Neuronal stem cell (in vitro differentiated cells): ENCODE data around the gene CAMK1D.

Source experiments
- DNase-seq: peaks from one replicate; pipeline ENCODE4 v3.0.0-alpha.2; 2013; ENCODE audit warnings: low spot score
- H2AFZ ChIP-seq: one replicate; pipeline ENCODE4 v1.6.1; 2013; ENCODE audit warnings: mild to moderate bottlenecking, low read length, inconsistent platforms
- H2AK5ac ChIP-seq: 2 replicates; pipeline ENCODE4 v1.6.1; 2013; ENCODE audit warnings: low read depth, mild to moderate bottlenecking, inconsistent platforms, low read length, moderate library complexity, mixed read lengths
- H2BK120ac ChIP-seq: 2 replicates; pipeline ENCODE4 v1.6.1; 2013; ENCODE audit warnings: low read depth, mild to moderate bottlenecking, inconsistent platforms, low read length, moderate library complexity, mixed read lengths
- H2BK12ac ChIP-seq: one replicate; pipeline ENCODE4 v1.6.1; 2013; ENCODE audit warnings: low read length, inconsistent platforms
- H2BK15ac ChIP-seq: 2 replicates; pipeline ENCODE4 v1.6.1; 2013; ENCODE audit warnings: mild to moderate bottlenecking, low read length, inconsistent platforms, mixed read lengths
- H2BK5ac ChIP-seq: one replicate; pipeline ENCODE4 v1.6.1; 2013; ENCODE audit warnings: inconsistent platforms, mild to moderate bottlenecking, low read length, moderate library complexity
- H3K14ac ChIP-seq: one replicate; pipeline ENCODE4 v1.6.1; 2013; ENCODE audit warnings: low read length, inconsistent platforms
- H3K18ac ChIP-seq: 2 replicates; pipeline ENCODE4 v1.6.1; 2013; ENCODE audit warnings: low read length, inconsistent platforms
- H3K23ac ChIP-seq: 2 replicates; pipeline ENCODE4 v1.6.1; 2013; ENCODE audit warnings: low read depth, mild to moderate bottlenecking, mixed read lengths, low read length, inconsistent platforms; ENCODE audit not compliant: poor library complexity
- H3K27ac ChIP-seq: replicated peaks from 3 replicates; pipeline ENCODE4 v1.5.1; 2013; ENCODE audit warnings: low read length, inconsistent platforms
- H3K27me3 ChIP-seq, 3 experiments: 2 replicates each; pipeline ENCODE4 v1.6.1; 2013; ENCODE audit warnings: low read length in 3 of 3, mild to moderate bottlenecking in 2 of 3, inconsistent platforms in 1 of 3, low read depth in 1 of 3, mixed read lengths in 1 of 3, moderate library complexity in 1 of 3; ENCODE audit not compliant: control insufficient read depth in 3 of 3, insufficient read depth in 3 of 3
- H3K36me3 ChIP-seq, 2 donors: replicated peaks in 1 of 2; 2 replicates each; pipeline ENCODE4 v1.6.1; 2013; ENCODE audit warnings: low read length in 2 of 2; ENCODE audit not compliant: control insufficient read depth in 2 of 2, insufficient read depth in 2 of 2
- H3K4ac ChIP-seq: 2 replicates; pipeline ENCODE4 v1.6.1; 2013; ENCODE audit warnings: inconsistent platforms, mild to moderate bottlenecking, low read length, moderate library complexity
- H3K4me1 ChIP-seq, 2 donors: 1 replicate in 1 of 2; 2 replicates in 1 of 2; pipeline ENCODE4 v1.6.1; 2013; ENCODE audit warnings: low read length in 2 of 2, low read depth in 1 of 2; ENCODE audit not compliant: control insufficient read depth in 2 of 2, insufficient read depth in 1 of 2
- H3K4me2 ChIP-seq: one replicate; pipeline ENCODE4 v1.6.1; 2013; ENCODE audit warnings: mild to moderate bottlenecking, low read length, inconsistent platforms; ENCODE audit not compliant: insufficient read depth, poor library complexity, severe bottlenecking
- H3K4me3 ChIP-seq, 2 donors: 2 replicates each; pipeline ENCODE4 v1.5.1; 2013; ENCODE audit warnings: low read length in 2 of 2, mild to moderate bottlenecking in 2 of 2, inconsistent platforms in 1 of 2, moderate library complexity in 1 of 2
- H3K79me1 ChIP-seq: one replicate; pipeline ENCODE4 v1.6.1; 2013; ENCODE audit warnings: low read depth, mild to moderate bottlenecking, inconsistent platforms, low read length, moderate library complexity
- H3K9ac ChIP-seq: one replicate; pipeline ENCODE4 v1.6.1; 2013; ENCODE audit warnings: mild to moderate bottlenecking, low read depth, low read length, inconsistent platforms; ENCODE audit not compliant: poor library complexity
- H3K9me3 ChIP-seq, 2 donors: replicated peaks in 1 of 2; 2 replicates each; pipeline versions ENCODE3 to v1.6.1; 2013; ENCODE audit warnings: low read length in 2 of 2, mild to moderate bottlenecking in 2 of 2, inconsistent platforms in 1 of 2, low read depth in 1 of 2, mixed read lengths in 1 of 2, moderate library complexity in 1 of 2; ENCODE audit not compliant: control insufficient read depth in 2 of 2, insufficient read depth in 1 of 2
- H4K8ac ChIP-seq: one replicate; pipeline ENCODE4 v1.6.1; 2013; ENCODE audit warnings: low read depth, mild to moderate bottlenecking, inconsistent platforms, low read length, moderate library complexity
- H4K91ac ChIP-seq: one replicate; pipeline ENCODE4 v1.6.1; 2013; ENCODE audit warnings: low read length, low read depth, mild to moderate bottlenecking, inconsistent platforms; ENCODE audit not compliant: poor library complexity
- WGBS, 2 donors: extraction: QIAGEN DNeasy Blood & Tissue Kit; methylation state at CpG; one replicate each; pipeline ENCODE4 v1.1.7; 2013; ENCODE audit warnings: missing lambda C conversion rate in 2 of 2, mixed read lengths in 1 of 2; ENCODE audit not compliant: insufficient read length in 2 of 2, insufficient replicate concordance in 1 of 2; ENCODE audit errors: extremely low coverage in 2 of 2; 5-methylcytosine and 5-hydroxymethylcytosine counted together

The CAMK1D gene

GRCh38 chr10:12561307-12561706, 212.0 kb downstream of the CAMK1D start:
- no peak overlapping the region for H2AK5ac ChIP-seq
- H3K4ac ChIP-seq: no peak overlapping the region
- no peak overlapping the region for H3K18ac ChIP-seq
- H4K91ac ChIP-seq: no peak overlapping the region
- H4K8ac ChIP-seq: no peak overlapping the region
- no peak overlapping the region for H2BK12ac ChIP-seq
- no peak overlapping the region for H3K14ac ChIP-seq
- no peak overlapping the region for H2AFZ ChIP-seq
- H3K9ac ChIP-seq: no peak overlapping the region
- no peak overlapping the region for H3K4me2 ChIP-seq
- no peak overlapping the region for H2BK5ac ChIP-seq
- no peaks in the 10 kb centered on the region for H3K36me3 ChIP-seq
- peaks cover 0 to 4% of the 10 kb centered on the region in 2 donors for H3K9me3 ChIP-seq
- no peak overlapping the region for H2BK120ac ChIP-seq
- no peaks in the 10 kb centered on the region for H3K79me1 ChIP-seq
- no peak for DNase-seq
- H3K4me1 ChIP-seq: peaks cover 0 to under 1% of the 10 kb centered on the region in 2 donors
- H3K27me3 ChIP-seq: no peaks in the 10 kb centered on the region
- no peak overlapping the region for H2BK15ac ChIP-seq
- H3K27ac ChIP-seq: no peak overlapping the region
- no CpG with 5 or more reads among the region's 8 CpGs for WGBS, 2 donors
- no peak overlapping the region for H3K4me3 ChIP-seq
- no peak overlapping the region for H3K23ac ChIP-seq

GRCh38 chr10:12561720-12562119, 212.4 kb downstream of the CAMK1D start:
- no peak overlapping the region for H3K18ac ChIP-seq
- no peak overlapping the region for H2BK15ac ChIP-seq
- H3K14ac ChIP-seq: no peak overlapping the region
- no peak overlapping the region for H3K27ac ChIP-seq
- H2BK12ac ChIP-seq: no peak overlapping the region
- no peak overlapping the region for H2AFZ ChIP-seq
- H4K8ac ChIP-seq: no peak overlapping the region
- H3K36me3 ChIP-seq: no peaks in the 10 kb centered on the region
- no peak overlapping the region for H2AK5ac ChIP-seq
- H3K27me3 ChIP-seq: no peaks in the 10 kb centered on the region
- no peak overlapping the region for H3K4me3 ChIP-seq
- H3K23ac ChIP-seq: no peak overlapping the region
- peaks cover 0 to 4% of the 10 kb centered on the region in 2 donors for H3K9me3 ChIP-seq
- no peak overlapping the region for H3K4ac ChIP-seq
- no peak overlapping the region for H3K4me2 ChIP-seq
- no peak for DNase-seq
- no peak overlapping the region for H2BK5ac ChIP-seq
- no peaks in the 10 kb centered on the region for H3K79me1 ChIP-seq
- H2BK120ac ChIP-seq: no peak overlapping the region
- no peak overlapping the region for H4K91ac ChIP-seq
- no peak overlapping the region for H3K9ac ChIP-seq
- H3K4me1 ChIP-seq: no peaks in the 10 kb centered on the region

GRCh38 chr10:12563489-12563888, 214.1 kb downstream of the CAMK1D start:
- no peak overlapping the region for H3K4ac ChIP-seq
- no peak overlapping the region for H3K27ac ChIP-seq
- H4K8ac ChIP-seq: no peak overlapping the region
- H3K36me3 ChIP-seq: no peaks in the 10 kb centered on the region
- no peak overlapping the region for H3K14ac ChIP-seq
- no peaks in the 10 kb centered on the region for H3K4me1 ChIP-seq
- H2BK12ac ChIP-seq: no peak overlapping the region
- H4K91ac ChIP-seq: no peak overlapping the region
- no CpG with 5 or more reads among the region's 3 CpGs for WGBS, 2 donors
- no peak overlapping the region for H2AK5ac ChIP-seq
- no peak overlapping the region for H3K18ac ChIP-seq
- H3K27me3 ChIP-seq: no peaks in the 10 kb centered on the region
- DNase-seq: no peak
- no peaks in the 10 kb centered on the region for H3K79me1 ChIP-seq
- H2BK15ac ChIP-seq: no peak overlapping the region
- H3K4me2 ChIP-seq: no peak overlapping the region
- no peak overlapping the region for H2AFZ ChIP-seq
- no peak overlapping the region for H2BK5ac ChIP-seq
- H3K9me3 ChIP-seq: peaks cover 0 to 4% of the 10 kb centered on the region in 2 donors
- H2BK120ac ChIP-seq: no peak overlapping the region
- no peak overlapping the region for H3K4me3 ChIP-seq
- no peak overlapping the region for H3K9ac ChIP-seq
- H3K23ac ChIP-seq: no peak overlapping the region

GRCh38 chr10:12564173-12564572, 214.8 kb downstream of the CAMK1D start:
- H2BK5ac ChIP-seq: no peak overlapping the region
- no peak overlapping the region for H3K23ac ChIP-seq
- no peak overlapping the region for H3K4me2 ChIP-seq
- no peak overlapping the region for H4K8ac ChIP-seq
- no peak overlapping the region for H2BK12ac ChIP-seq
- no peaks in the 10 kb centered on the region for H3K27me3 ChIP-seq
- H3K27ac ChIP-seq: no peak overlapping the region
- H2AK5ac ChIP-seq: no peak overlapping the region
- no peak overlapping the region for H3K4me3 ChIP-seq
- H4K91ac ChIP-seq: no peak overlapping the region
- H2AFZ ChIP-seq: no peak overlapping the region
- peaks cover 0 to 4% of the 10 kb centered on the region in 2 donors for H3K9me3 ChIP-seq
- no peak overlapping the region for H3K14ac ChIP-seq
- no peak overlapping the region for H3K4ac ChIP-seq
- H3K79me1 ChIP-seq: no peaks in the 10 kb centered on the region
- H3K18ac ChIP-seq: no peak overlapping the region
- H3K4me1 ChIP-seq: no peaks in the 10 kb centered on the region
- no peaks in the 10 kb centered on the region for H3K36me3 ChIP-seq
- H2BK15ac ChIP-seq: no peak overlapping the region
- H2BK120ac ChIP-seq: no peak overlapping the region
- WGBS, 2 donors: no CpG with 5 or more reads among the region's 2 CpGs
- DNase-seq: no peak
- H3K9ac ChIP-seq: no peak overlapping the region
